GM21786 (cell line): ENCODE data around the gene PCDHGB4.
"Not testable (repeated sequence)": the region's sequence is repeated elsewhere in the genome, so short reads cannot be mapped to it uniquely, and the experiment has no call there.

Source experiments
- ATAC-seq: cut with Tn5 transposase; IDR thresholded peaks from one replicate; pipeline ENCODE4 v1.9.1; 2021; ENCODE audit not compliant: unreplicated experiment

PCDHGB4 gene

DNA sequence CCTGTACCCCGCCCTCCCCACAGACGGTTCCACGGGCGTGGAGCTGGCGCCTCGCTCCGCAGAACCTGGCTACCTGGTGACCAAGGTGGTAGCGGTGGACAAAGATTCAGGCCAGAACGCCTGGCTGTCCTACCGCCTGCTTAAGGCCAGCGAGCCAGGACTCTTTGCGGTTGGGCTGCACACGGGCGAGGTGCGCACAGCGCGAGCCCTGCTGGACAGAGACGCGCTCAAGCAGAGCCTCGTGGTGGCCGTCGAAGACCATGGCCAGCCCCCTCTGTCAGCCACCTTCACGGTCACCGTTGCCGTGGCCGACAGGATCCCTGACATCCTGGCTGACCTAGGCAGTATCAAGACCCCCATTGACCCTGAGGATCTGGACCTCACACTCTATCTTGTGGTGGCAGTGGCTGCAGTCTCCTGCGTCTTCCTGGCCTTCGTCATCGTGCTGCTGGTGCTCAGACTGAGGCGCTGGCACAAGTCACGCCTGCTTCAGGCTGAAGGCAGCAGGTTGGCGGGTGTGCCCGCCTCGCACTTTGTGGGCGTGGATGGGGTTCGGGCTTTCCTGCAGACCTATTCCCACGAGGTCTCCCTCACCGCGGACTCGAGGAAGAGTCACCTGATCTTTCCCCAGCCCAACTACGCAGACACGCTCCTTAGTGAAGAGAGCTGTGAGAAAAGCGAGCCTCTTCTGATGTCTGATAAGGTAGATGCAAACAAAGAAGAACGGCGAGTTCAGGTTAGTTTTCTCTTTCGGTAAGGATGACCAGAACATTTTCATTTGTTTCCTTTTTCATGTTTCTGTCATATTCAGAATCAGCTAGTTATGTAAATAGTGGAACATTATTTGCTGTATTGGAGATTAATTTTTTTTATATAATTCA lies 21.2 kb upstream of the PCDHGB4 start:
- no peak for ATAC-seq

DNA sequence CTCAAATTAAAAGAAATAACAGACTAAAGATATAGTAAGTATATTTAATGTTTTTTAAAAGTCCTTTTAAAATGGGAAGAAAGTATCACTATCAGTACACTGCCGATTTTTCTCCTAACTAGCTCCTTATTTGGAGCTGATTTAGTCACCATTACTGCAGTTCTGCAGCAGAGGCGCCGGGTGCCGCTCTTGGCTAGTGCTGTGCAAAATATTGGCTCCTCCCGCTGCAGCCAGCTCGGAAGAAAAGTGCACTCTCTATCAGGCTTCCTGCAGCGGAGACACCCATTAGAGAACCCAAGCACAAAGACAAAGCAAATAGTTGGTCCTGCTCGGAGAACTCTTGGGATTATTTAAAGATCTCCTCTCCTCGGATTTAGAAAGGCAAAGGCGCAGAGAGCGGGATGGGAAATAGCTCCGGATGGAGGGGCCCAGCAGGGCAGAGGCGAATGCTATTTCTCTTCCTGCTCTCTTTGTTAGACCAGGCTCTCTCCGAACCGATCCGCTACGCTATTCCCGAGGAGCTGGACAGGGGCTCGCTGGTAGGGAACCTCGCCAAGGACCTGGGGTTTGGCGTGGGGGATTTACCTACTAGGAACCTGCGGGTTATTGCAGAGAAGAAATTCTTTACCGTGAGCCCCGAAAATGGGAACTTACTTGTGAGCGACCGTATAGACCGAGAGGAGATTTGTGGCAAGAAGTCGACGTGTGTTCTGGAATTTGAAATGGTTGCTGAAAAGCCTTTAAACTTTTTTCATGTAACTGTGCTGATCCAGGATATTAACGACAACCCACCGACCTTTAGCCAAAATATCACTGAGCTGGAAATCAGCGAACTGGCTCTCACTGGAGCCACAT lies 17.3 kb upstream of the PCDHGB4 start, which contains the start of gene PCDHGB3:
Gene PCDHGB3, plus strand, starts transcription at position 249 of the 855 bp plus-strand sequence. Its CDS starts 153 bp downstream, at position 402.
- ATAC-seq = peak; percentile 99

GRCh38 chr5:141371572-141372475 lies 15.7 kb upstream of the PCDHGB4 start:
- ATAC-seq = no peak

DNA sequence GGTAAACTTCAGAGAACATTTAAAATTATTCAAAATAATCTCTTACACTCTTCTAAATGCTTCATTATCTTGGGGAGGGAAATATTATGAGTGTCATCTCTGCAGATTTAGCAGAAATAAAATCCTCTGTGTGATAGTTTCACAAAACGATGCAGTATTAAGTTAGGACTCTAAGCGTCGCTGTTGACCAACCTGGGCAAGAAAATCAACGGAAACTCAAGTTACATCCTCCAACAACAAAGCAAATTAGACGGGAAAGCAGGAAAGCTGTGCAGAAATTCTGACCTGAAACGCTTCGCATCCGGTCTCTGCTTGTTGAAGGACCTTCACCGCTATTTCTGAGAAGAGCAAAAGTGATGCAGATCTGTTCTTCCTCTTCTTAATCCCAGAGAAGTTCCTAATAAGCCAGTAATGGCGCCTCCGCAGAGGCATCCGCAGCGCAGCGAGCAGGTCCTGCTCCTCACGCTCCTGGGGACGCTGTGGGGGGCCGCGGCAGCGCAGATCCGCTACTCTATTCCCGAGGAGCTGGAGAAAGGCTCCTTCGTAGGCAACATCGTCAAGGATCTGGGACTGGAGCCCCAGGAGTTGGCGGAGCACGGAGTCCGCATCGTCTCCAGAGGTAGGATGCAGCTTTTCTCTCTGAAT lies 13.7 kb upstream of the PCDHGB4 start, which contains the start of gene PCDHGA6:
Gene PCDHGA6, plus strand, starts transcription at position 219 of the 645 bp plus-strand sequence. Its CDS starts 193 bp downstream, at position 412.
- ATAC-seq = no peak

GRCh38 chr5:141374627-141375026 lies 12.9 kb upstream of the PCDHGB4 start:
- no peak for ATAC-seq

- not testable (repeated sequence) for ATAC-seq
These were observed 11.9 kb upstream of the PCDHGB4 start for GRCh38 chr5:141375444-141376155.

GRCh38 chr5:141382469-141383294 lies 4.8 kb upstream of the PCDHGB4 start, which contains the start of gene PCDHGA7:
Gene PCDHGA7 (plus strand): TSS chr5:141382742. CDS start chr5:141382900, 158 bp downstream.
- no peak for ATAC-seq

- no peak for ATAC-seq
These were observed 4.2 kb upstream of the PCDHGB4 start for GRCh38 chr5:141383345-141383744.

DNA sequence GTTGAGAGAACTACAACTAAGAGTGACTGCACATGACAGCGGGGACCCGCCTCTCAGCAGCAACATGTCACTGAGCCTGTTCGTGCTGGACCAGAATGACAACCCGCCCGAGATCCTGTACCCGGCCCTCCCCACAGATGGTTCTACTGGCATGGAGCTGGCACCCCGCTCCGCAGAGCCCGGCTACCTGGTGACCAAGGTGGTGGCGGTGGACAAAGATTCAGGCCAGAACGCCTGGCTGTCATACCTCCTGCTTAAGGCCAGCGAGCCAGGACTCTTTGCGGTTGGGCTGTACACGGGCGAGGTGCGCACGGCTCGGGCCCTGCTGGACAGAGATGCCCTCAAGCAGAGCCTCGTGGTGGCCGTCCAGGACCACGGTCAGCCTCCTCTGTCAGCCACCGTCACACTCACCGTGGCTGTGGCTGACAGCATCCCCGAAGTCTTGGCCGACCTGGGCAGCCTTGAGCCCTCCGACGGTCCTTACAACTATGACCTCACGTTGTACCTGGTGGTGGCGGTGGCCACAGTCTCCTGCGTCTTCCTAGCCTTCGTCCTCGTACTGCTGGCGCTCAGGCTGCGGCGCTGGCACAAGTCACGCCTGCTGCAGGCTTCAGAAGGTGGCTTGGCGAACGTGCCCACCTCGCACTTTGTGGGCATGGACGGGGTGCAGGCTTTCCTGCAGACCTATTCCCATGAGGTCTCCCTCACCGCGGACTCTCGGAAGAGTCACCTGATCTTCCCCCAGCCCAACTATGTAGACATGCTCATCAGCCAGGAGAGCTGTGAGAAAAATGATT lies 2.8 kb upstream of the PCDHGB4 start:
- no peak for ATAC-seq

- no peak for ATAC-seq
These were observed 1.2 kb downstream of the PCDHGB4 start for GRCh38 chr5:141388661-141389060.

DNA sequence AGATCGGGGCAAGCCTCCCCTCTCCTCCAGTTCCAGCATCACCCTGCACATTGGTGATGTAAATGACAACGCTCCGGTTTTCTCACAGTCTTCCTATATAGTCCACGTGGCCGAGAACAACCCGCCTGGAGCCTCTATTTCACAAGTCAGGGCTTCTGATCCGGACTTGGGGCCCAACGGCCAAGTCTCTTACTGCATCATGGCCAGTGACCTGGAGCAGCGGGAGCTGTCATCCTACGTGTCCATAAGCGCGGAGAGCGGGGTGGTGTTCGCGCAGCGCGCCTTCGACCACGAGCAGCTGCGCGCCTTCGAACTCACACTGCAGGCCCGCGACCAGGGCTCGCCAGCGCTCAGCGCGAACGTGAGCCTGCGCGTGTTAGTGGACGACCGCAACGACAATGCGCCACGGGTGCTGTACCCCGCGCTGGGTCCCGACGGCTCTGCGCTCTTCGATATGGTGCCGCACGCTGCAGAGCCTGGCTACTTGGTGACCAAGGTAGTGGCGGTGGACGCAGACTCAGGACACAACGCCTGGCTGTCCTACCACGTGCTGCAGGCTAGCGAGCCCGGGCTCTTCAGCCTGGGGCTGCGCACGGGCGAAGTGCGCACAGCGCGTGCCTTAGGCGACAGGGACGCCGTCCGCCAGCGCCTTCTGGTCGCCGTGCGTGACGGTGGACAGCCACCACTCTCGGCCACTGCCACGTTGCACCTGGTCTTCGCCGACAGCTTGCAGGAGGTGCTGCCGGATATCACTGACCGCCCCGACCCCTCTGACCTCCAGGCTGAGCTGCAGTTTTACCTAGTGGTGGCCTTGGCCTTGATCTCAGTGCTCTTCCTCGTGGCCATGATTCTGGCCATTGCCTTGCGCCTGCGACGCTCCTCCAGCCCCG lies 1.9 kb downstream of the PCDHGB4 start:
- ATAC-seq = no peak

DNA sequence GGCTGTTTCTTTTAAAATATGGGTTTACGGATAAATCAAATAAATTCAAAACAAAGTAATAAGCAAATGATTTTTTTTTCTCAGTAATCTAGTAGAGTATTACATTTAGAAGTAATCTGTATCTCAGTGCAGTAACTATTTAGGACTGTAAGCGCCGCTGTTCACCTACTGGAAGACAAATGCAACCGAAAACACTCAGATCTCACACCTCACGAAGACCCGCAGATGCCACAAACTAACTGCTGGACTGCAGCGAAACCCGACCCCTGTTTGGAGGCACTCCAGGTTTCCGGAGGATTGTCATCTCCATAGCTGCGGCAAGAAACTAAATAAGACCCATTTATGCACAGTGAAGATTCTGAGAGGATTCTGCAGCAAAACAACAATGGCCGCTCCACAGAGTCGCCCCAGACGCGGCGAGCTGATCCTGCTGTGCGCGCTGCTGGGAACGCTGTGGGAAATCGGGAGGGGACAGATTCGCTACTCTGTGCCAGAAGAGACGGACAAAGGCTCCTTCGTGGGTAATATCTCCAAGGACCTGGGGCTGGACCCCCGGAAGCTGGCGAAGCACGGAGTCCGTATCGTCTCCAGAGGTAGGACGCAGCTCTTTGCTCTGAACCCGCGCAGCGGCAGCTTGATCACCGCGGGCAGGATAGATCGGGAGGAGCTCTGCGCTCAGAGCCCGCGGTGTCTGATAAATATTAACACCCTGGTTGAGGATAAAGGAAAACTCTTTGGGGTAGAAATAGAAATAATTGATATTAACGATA lies 5.1 kb downstream of the PCDHGB4 start, which contains the start of gene PCDHGA8:
Gene PCDHGA8, plus strand, starts transcription at position 205 of the 770 bp plus-strand sequence. Its CDS starts 181 bp downstream, at position 386.
- no peak for ATAC-seq

DNA sequence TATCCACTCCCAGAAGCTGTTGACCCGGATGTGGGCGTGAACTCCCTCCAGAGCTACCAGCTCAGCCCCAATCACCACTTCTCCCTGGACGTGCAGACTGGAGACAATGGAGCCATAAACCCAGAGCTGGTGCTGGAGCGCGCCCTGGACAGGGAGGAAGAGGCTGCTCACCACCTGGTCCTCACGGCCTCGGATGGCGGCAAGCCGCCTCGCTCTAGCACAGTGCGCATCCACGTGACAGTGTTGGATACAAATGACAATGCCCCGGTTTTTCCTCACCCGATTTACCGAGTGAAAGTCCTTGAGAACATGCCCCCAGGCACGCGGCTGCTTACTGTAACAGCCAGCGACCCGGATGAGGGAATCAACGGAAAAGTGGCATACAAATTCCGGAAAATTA lies 5.8 kb downstream of the PCDHGB4 start:
- no peak for ATAC-seq

DNA sequence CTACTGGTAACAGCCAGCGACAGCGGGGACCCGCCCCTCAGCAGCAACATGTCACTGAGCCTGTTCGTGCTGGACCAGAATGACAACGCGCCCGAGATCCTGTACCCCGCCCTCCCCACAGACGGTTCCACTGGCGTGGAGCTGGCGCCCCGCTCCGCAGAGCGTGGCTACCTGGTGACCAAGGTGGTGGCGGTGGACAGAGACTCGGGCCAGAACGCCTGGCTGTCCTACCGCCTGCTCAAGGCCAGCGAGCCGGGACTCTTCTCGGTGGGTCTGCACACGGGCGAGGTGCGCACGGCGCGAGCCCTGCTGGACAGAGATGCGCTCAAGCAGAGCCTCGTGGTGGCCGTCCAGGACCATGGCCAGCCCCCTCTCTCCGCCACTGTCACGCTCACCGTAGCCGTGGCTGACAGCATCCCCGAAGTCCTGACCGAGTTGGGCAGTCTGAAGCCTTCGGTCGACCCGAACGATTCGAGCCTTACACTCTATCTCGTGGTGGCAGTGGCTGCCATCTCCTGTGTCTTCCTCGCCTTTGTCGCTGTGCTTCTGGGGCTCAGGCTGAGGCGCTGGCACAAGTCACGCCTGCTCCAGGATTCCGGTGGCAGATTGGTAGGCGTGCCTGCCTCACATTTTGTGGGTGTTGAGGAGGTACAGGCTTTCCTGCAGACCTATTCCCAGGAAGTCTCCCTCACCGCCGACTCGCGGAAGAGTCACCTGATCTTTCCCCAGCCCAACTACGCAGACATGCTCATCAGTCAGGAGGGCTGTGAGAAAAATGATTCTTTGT lies 7.1 kb downstream of the PCDHGB4 start:
- not testable (repeated sequence) for ATAC-seq
